ENCODE results near the gene HEATR5B.

DNA sequence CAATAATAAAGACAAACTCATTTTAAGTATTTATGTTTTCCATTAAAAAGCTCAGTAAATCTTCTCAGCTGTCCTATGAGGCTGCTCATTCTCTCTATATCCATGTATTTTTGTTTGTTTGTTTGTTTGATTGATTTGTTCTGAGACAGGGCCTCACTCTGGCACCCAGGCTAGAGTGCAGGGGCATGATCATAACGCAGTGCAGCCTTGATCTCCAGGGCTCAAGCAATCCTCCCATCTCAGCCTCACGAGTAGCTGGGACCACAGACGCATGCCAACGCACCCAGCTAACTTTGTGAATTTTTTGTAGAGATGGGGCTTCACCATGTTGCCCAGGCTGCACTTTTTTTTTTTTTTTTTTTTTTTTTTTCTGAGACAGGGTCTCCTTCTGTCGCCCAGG, 123.4 kb downstream of the HEATR5B start:
- TF ChIP-seq, protein P1, sequence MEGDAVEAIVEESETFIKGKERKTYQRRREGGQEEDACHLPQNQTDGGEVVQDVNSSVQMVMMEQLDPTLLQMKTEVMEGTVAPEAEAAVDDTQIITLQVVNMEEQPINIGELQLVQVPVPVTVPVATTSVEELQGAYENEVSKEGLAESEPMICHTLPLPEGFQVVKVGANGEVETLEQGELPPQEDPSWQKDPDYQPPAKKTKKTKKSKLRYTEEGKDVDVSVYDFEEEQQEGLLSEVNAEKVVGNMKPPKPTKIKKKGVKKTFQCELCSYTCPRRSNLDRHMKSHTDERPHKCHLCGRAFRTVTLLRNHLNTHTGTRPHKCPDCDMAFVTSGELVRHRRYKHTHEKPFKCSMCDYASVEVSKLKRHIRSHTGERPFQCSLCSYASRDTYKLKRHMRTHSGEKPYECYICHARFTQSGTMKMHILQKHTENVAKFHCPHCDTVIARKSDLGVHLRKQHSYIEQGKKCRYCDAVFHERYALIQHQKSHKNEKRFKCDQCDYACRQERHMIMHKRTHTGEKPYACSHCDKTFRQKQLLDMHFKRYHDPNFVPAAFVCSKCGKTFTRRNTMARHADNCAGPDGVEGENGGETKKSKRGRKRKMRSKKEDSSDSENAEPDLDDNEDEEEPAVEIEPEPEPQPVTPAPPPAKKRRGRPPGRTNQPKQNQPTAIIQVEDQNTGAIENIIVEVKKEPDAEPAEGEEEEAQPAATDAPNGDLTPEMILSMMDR (IDR thresholded peaks at IDR 0.05; ENCODE audit: low read length): no peak
- TF ChIP-seq EZH2 (IDR thresholded peaks at IDR 0.05; ENCODE audit: borderline replicate concordance, low read length): no peak
